Nephron (organoid): Measurements from ENCODE around the gene CFAP46.
"Not testable (repeated sequence)": the region's sequence is repeated elsewhere in the genome, so short reads cannot be mapped to it uniquely, and the experiment has no call there.

Experiments
- H3K27ac Mint-ChIP-seq, 3 experiments: 2 replicates each; pipeline ENCODE4 v1.8.0; 2020; ENCODE audit warnings: mixed read lengths in 3 of 3, mild to moderate bottlenecking in 2 of 3, moderate library complexity in 1 of 3
- H3K27me3 Mint-ChIP-seq: 2 replicates; pipeline ENCODE4 v1.8.0; 2021; ENCODE audit warnings: low read depth, mild to moderate bottlenecking, moderate library complexity, mixed read lengths
- H3K36me3 Mint-ChIP-seq: 2 replicates; pipeline ENCODE4 v1.8.0; 2020; ENCODE audit warnings: low read depth, mixed read lengths
- H3K4me1 Mint-ChIP-seq: 2 replicates; pipeline ENCODE4 v1.8.0; 2020; ENCODE audit warnings: mixed read lengths
- H3K4me3 Mint-ChIP-seq, 3 experiments: 2 replicates each; pipeline ENCODE4 v1.8.0; 2020; ENCODE audit warnings: mild to moderate bottlenecking in 3 of 3, mixed read lengths in 3 of 3, moderate library complexity in 2 of 3
- H3K9me3 Mint-ChIP-seq: 2 replicates; pipeline ENCODE4 v1.8.0; 2020; ENCODE audit warnings: mixed read lengths
- TF ChIP-seq, protein P1 (sequence below), 3 experiments: fragments of 200-600 bp; sonication (generic); IDR thresholded peaks; one replicate each; pipeline ENCODE4 v1.5.0; 2021; ENCODE audit warnings: antibody characterized with exemption in 3 of 3; ENCODE audit not compliant: unreplicated experiment in 3 of 3

CFAP46 gene

DNA sequence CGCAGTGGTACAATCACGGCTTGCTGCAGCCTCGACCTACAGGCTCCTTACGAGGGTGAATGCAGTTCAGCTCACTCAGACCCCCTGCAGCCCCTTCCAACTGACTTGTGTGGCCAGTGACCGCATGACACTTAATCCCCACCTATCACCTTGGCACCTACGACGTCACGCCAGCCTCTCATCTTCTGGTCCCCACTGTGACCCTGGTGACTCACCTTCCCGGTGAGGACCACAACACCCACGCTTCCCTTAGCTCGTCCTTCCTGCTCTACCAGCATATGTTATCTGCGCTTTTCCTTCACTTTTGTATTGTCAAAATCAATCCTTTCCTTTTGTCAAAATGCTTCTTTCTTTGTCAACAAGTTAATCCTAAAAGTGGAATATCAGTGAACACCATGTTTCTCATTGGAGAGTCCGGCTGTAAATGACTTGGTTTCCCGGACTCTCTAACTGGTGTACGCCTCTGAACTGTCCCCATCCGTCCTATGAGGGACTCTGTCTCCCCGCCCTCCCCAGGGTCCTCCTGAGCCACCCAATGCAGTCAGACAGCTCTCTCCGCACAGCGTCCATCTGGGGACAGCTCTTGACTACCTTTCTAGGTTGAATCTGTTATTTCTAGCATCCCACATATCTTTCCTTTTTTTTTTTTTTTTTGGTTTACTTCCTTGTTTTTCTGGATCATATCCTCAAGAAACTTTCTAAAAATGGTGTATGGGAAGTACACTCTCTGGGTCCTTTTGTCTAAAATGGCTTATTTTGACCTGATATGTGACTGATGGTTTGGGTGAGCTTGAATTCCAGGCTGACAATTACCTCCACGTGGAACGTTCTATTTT, 37.3 kb downstream of the CFAP46 start:
- Mint-ChIP-seq H3K27ac (no peak overlapping the region), H3K9me3 (peaks cover 24% of the 10 kb centered on the region), H3K4me3 (no peak overlapping the region), H3K27me3 (peaks cover 13% of the 10 kb centered on the region), H3K36me3 (no peaks in the 10 kb centered on the region), H3K4me1 (peaks cover 5% of the 10 kb centered on the region)
- TF ChIP-seq, protein P1, sequence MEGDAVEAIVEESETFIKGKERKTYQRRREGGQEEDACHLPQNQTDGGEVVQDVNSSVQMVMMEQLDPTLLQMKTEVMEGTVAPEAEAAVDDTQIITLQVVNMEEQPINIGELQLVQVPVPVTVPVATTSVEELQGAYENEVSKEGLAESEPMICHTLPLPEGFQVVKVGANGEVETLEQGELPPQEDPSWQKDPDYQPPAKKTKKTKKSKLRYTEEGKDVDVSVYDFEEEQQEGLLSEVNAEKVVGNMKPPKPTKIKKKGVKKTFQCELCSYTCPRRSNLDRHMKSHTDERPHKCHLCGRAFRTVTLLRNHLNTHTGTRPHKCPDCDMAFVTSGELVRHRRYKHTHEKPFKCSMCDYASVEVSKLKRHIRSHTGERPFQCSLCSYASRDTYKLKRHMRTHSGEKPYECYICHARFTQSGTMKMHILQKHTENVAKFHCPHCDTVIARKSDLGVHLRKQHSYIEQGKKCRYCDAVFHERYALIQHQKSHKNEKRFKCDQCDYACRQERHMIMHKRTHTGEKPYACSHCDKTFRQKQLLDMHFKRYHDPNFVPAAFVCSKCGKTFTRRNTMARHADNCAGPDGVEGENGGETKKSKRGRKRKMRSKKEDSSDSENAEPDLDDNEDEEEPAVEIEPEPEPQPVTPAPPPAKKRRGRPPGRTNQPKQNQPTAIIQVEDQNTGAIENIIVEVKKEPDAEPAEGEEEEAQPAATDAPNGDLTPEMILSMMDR (IDR thresholded peaks at IDR 0.05; ENCODE audit: unreplicated experiment in 3 of 3), result no peak

DNA sequence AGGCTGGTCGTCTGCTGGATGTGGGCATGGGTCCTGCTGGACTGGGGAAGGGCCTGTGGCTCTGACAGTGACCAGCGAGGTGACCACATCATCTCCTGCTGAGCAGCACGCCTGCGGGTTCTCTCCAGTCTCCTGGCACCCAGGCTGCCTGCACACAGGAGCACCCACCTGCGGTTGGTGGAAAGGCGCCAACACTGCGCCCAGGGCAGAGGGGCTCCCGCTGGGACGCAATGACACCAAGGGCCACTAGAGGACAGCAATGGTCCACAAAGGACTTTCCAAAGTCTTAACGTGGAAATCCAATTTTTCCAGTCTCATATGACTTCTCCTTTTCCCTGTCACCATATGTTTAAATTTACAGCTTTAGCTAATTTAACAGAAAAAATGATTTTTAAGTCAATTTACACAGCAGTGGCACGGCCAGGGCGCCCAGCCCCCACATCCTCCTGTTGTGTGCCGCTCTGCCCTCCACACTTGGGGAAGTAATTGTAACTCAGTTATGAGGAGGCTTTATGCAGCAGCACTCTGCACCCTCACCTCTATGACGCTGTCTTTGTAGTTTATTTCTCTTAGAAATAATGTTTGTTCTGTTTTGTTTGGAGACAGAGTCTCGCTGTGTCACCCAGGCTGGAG, 38.1 kb downstream of the CFAP46 start:
- H3K36me3 Mint-ChIP-seq, result no peaks in the 10 kb centered on the region
- H3K9me3 Mint-ChIP-seq, result peaks cover 24% of the 10 kb centered on the region
- H3K27ac Mint-ChIP-seq, result no peak overlapping the region
- peaks cover 5% of the 10 kb centered on the region for H3K4me1 Mint-ChIP-seq
- no peak overlapping the region for H3K4me3 Mint-ChIP-seq
- peaks cover 13% of the 10 kb centered on the region for H3K27me3 Mint-ChIP-seq
- TF ChIP-seq, protein P1 (IDR thresholded peaks at IDR 0.05; ENCODE audit: unreplicated experiment in 3 of 3), result peak; percentile 77 to 90 (median 86)

DNA sequence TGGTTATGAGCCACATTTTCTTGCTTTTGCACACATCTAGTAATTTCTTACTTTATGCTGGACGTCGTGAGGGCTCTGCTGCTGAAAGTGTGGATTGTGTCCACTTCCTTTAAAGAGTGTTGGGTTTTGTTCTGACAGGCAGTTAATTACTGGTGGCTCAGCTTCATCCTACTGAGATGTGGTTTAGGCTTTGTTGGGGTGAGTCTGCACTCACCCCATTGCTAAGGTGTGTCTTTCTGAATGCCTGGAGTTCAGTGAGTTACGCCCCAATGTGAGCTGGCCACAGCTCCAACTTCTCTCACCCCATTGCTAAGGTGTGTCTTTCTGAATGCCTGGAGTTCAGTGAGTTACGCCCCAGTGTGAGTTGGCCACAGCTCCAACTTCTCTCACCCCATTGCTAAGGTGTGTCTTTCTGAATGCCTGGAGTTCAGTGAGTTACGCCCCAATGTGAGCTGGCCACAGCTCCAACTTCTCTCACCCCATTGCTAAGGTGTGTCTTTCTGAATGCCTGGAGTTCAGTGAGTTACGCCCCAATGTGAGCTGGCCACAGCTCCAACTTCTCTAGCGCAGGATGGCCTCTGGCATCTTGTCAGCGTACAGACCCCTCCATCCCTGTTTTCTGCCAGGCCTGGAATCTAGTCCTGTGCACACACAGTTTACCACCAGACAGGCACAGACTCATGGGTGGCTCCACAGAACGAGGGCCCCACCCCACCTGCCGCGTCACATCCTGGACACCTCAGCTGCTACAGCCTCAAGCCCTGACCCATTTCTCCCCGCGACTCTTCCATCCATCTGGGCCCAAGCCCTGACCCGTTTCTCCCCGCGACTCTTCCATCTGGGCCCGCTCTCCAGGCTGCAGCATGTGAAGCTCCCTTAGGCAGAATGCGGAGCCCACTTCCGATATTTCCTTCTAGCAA, 39.5 kb downstream of the CFAP46 start:
- Mint-ChIP-seq H3K9me3 (peaks cover 24% of the 10 kb centered on the region), H3K27me3 (peaks cover 13% of the 10 kb centered on the region)
- H3K4me3 Mint-ChIP-seq, H3K36me3 Mint-ChIP-seq, H3K27ac Mint-ChIP-seq, H3K4me1 Mint-ChIP-seq: not testable (repeated sequence)

DNA sequence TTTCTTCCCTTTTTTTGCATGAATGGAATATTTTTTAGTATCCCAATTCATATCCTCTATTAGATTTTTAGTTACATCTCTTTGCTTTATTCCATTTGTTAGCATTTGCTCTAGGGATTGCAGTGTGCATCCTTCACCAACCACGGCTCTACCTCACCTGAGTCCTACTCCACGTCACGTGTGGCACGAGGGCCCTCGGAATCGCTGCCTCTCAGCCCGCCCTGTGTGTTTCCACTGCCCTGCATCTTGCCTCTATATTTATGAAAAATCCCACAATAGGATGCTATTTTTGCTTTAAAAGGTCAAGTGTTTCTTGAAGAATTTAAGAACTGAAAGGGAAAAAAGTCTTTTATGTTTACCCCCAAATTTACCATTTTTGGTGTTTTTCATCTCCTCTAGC, 41.0 kb downstream of the CFAP46 start:
- Mint-ChIP-seq H3K27me3 (peaks cover 13% of the 10 kb centered on the region), H3K9me3 (peaks cover 30% of the 10 kb centered on the region), H3K27ac (no peak overlapping the region), H3K4me1 (no peaks in the 10 kb centered on the region), H3K36me3 (no peaks in the 10 kb centered on the region), H3K4me3 (no peak overlapping the region)
- TF ChIP-seq, protein P1 (IDR thresholded peaks at IDR 0.05; ENCODE audit: unreplicated experiment in 3 of 3), result no peak

DNA sequence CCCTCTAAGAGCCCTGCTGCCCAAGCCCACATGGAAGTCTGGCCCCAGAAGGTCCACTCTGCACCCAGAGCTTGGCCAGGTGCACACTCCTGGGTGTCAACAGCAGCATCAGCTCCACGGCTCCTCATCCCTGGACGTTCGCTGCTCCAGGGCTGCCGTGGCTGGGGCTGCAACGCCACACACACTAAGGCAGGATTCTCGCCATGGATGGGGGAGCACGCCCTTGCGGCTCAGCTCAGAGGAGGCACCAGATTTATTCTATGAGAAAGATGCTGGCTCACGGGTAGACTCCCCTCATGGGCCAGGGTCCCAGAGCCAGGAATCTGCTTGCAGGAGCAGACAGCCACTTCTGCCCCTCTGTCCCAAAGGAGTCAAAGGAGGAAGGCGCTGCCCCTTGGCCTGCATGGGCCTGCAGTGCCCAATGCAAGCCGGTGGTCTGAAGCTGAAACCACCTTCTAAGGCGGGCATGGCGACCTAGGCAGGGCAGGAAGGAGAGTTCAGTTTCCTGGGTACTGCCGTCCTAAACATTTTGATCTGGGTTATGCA, 42.1 kb downstream of the CFAP46 start:
- Mint-ChIP-seq H3K4me1 (no peaks in the 10 kb centered on the region), H3K9me3 (peaks cover 29% of the 10 kb centered on the region), H3K27me3 (peaks cover 14% of the 10 kb centered on the region), H3K27ac (no peak overlapping the region), H3K4me3 (no peak overlapping the region), H3K36me3 (no peaks in the 10 kb centered on the region)
- TF ChIP-seq, protein P1 (IDR thresholded peaks at IDR 0.05; ENCODE audit: unreplicated experiment in 3 of 3), result no peak

DNA sequence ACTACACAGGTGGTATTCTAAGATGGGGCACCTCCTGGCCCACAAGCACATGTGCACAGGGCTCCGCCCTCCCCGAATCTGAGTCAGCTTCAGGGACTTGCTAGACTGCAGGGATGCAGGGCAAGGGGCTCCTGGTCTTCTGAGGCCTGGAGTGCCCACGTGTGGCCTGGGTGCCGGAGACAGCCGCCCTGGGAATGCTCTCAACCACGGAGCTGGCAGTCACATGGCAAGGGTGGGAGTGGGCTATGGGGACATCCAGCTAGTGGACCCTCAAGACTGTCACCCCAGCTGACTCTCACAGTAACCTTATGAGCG, 42.7 kb downstream of the CFAP46 start:
- no peaks in the 10 kb centered on the region for H3K4me1 Mint-ChIP-seq
- no peaks in the 10 kb centered on the region for H3K36me3 Mint-ChIP-seq
- H3K27me3 Mint-ChIP-seq, result peaks cover 15% of the 10 kb centered on the region

More for the DNA sequence above, 42.7 kb downstream of the CFAP46 start:
- Mint-ChIP-seq H3K27ac (no peak overlapping the region), H3K9me3 (peaks cover 25% of the 10 kb centered on the region), H3K4me3 (no peak overlapping the region)
- TF ChIP-seq, protein P1 (IDR thresholded peaks at IDR 0.05; ENCODE audit: unreplicated experiment in 3 of 3), result no peak
